Hypothalamus (tissue), 51 donors: ENCODE measurements around the gene DNMT3A.

Source experiments
- DNase-seq, 51 donors: peaks; one replicate each; lab custom pipeline; 2025; lab: John Stamatoyannopoulos, UW

DNMT3A gene

GRCh38 chr2:25246558-25247290, 95.0 kb downstream of the DNMT3A start:
- no peak for DNase-seq

DNA sequence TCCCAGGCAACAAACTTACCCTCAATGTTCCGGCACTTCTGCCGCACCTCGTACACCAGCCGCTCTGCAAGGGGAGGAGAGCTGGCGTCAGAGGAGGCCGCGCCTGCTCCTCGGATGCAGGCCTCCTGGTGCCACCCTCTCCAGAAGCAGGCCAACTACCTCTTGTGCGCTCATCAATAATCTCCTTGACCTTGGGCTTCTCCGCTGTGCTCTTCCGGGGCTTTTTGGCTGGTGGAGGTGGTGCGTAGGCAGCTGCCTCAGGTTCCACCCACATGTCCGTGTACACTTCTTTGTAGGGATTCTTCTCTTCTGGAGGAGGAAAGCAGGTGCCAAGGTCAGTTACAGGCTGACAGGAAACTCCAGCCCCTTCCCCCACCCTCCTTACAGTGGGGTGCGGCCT, 95.7 kb downstream of the DNMT3A start:
- no peak for DNase-seq

DNA sequence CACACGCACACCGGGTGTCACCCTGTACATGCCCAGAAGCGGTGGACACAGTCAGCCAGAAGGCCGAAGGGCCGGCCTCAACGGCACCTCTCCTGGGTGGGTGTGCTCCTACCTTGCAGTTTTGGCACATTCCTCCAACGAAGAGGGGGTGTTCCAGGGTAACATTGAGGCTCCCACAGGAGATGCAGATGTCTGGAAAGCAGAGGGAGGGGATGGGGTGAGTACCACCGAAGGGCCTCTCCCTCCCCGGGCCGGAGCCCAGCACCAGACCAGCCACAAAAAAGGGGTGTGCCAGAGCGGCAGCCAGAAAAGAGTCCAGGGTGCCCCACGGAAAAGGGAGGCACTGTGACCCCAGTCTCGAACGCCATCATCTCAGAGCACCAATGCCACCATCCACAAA, 96.6 kb downstream of the DNMT3A start:
- DNase-seq = no peak

GRCh38 chr2:25243995-25244394, 97.7 kb downstream of the DNMT3A start:
- DNase-seq = no peak

DNA sequence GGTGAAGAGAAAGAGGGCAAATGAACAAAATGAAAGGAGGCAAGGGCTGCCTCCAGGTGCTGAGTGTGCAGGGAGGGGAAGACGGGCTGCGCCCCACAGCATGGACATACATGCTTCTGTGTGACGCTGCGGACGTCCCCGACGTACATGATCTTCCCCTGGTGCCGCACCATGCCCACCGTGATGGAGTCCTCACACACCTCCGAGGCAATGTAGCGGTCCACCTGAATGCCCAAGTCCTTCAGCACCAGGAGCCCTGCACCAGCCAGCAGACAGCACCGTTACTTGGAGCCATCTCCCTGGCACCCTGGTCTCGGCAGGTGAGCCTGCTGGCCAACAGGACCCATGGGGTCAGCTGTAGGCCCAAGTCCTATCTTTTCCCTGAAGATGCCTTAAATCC, 100.3 kb downstream of the DNMT3A start:
- no peak for DNase-seq

- DNase-seq = no peak
These were observed 101.1 kb downstream of the DNMT3A start for GRCh38 chr2:25240636-25241035.

DNA sequence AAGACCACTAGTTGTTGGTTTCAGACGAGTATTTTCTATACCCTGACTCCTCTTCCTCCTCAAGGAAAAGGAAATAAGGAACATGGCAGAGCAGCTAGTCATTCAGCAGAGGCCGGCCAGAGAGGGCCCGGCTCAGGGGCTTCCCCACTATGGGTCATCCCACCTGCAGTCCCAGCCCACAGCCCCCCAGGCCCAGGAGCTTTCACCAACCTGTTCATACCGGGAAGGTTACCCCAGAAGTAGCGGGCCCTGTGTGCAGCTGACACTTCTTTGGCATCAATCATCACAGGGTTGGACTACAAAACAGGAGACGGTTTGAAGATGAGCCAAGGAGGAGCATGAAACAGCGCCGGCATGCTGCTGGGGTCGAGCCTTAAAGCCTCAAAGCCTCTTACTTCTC, 102.8 kb downstream of the DNMT3A start:
- no peak for DNase-seq

GRCh38 chr2:25237764-25238163, 104.0 kb downstream of the DNMT3A start:
- no peak for DNase-seq

GRCh38 chr2:25236736-25237135, 105.0 kb downstream of the DNMT3A start:
- DNase-seq = no peak

DNA sequence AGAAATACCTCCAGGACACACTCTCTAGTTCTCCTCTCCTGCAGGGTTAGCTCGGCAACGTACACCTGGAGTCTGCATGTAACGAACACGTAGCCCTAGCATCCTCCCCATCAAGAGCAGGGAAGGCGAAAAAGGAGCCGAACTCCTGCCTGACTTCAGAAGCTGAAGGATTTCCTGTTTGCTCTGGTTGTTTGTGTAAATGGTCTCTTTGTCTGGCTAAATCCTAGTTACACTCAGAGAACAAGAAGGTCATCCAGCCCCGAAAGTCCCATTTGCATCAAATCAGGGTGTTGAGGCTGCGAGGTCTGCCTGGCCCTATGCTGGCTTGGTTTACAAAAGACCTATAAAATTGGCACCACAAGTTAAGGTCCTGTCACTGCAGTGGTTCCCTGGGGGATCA, 107.0 kb downstream of the DNMT3A start:
- peak in 15 of 51 donors; percentile 11 to 62 (median 29) for DNase-seq

GRCh38 chr2:25233916-25234605, 107.7 kb downstream of the DNMT3A start:
- DNase-seq = peak in 1 of 51 donors; percentile 97

GRCh38 chr2:25232248-25232825, 109.4 kb downstream of the DNMT3A start:
- no peak for DNase-seq

DNA sequence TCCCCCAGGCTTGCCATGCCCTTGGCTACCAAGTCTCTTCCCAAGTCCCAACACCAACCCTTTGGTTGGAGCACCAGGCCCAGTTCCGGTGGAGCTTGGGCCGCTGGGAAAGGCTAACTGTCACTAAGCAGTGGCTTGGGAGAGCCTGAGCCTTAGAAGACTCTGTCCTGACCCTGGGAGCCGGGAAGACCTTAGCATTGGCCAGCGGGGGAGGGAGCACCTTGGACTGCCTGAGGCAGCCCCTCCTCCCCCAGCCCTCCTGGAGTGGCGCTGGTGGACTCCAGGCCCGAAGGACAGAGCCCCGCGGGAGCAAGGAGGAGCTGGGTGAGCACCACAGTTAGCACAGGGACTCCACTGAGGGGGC, 110.8 kb downstream of the DNMT3A start:
- DNase-seq = no peak

GRCh38 chr2:25230198-25230947, 111.4 kb downstream of the DNMT3A start:
- DNase-seq = no peak

DNA sequence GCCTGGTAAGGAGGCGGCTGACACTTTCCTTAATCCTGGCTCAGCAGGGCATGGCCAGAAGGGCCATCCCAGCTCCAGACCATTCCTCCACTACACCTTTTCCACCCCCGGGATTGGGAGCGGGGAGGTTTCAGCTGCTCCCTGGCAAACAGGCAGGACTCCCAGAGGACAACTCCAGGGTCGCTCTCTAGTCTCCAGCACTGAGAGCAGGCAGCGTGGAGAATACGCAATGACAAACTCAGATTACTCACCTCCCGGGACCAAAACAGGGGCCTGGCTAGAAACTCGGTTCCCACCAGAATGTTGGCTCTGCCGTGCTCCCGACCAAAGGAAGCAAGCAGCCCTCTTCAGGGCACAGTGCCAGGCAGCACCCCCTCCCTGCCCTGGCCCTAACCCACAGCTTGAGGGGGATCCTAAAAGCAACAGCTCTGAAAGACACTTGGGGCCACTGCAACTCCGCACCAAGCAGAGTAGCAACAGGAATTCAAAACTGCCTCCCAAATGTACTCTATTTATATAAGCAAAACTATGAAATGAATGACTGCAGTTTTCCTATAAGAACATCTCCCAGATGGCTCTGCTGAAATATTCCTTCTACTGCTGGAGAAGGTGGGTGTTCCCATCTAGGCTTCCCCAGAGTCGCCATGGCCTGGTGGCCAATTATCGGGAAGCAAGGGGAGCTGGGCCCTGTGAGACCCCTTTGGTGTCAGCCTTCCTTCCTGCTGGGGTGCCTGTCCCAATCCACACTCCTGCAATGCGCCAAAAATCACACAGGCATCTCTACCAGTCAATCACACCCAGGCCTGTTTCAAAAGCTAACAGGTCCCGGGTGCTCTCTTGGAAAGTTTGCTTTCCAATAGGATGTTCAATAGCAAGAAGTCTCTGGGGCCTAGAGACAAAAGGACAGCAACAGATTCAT, 112.2 kb downstream of the DNMT3A start:
- peak in 6 of 51 donors; percentile 12 to 45 (median 26) for DNase-seq

DNA sequence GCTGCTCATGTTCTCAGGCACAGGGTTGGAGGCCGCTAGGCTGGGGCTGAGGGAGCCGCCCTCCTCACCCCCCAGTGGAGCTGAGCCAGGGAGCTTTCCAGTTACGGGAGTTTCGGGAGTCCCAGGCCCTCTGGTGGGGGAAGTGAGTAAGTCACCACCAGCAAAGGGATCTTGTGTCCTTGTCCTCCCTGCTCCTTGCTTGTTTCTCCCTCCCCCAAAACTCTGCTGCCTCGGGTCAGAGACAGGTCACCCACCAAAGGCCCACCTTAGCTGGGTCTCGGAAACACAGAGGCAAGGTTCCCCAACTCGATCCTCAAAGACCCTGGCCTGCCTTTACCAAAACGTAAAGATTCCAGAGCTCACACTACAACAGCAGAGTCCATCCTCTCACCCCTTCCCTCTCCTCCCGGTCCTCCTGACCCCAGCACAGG, 112.9 kb downstream of the DNMT3A start:
- peak in 38 of 51 donors; percentile 16 to 81 (median 46) for DNase-seq

GRCh38 chr2:25227576-25227975, 114.1 kb downstream of the DNMT3A start:
- DNase-seq = no peak

- DNase-seq = no peak
These were observed 114.9 kb downstream of the DNMT3A start for GRCh38 chr2:25226827-25227226.

- no peak for DNase-seq
These were observed 119.1 kb downstream of the DNMT3A start for GRCh38 chr2:25222477-25223121.

DNA sequence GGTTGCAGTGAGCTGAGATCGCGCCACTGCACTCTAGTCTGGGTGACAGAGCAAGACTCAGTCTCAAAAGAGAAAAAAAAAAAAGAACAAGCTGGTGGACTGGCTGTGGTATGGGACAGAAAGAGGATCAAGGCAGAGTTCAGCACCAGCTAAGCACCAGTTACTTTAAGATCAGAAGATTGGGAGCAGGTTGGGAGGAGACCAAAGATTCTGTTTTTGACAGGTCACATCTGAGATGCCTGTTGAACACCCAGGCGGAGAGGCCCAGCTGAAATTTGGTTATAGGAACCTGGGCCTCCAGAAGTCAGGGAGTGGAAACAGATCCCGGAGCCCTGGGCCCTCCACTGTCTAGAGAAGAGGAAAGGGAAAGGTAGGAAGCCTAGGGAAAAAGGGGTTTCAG, 120.1 kb downstream of the DNMT3A start:
- DNase-seq = no peak
